ENCODE measurements around the gene MITF. TPM values are rescaled to one million over a fixed set of nuclear protein-coding genes. Genes with fewer than 3 reads are reported as not detected.

Gene MITF
- polyA plus RNA-seq, 5 donors: 5.1 to 7.5 (median 6.6) TPM

GRCh38 chr3:69755795-69756194, 16.5 kb downstream of the MITF start:
- no peak for DNase-seq

DNA sequence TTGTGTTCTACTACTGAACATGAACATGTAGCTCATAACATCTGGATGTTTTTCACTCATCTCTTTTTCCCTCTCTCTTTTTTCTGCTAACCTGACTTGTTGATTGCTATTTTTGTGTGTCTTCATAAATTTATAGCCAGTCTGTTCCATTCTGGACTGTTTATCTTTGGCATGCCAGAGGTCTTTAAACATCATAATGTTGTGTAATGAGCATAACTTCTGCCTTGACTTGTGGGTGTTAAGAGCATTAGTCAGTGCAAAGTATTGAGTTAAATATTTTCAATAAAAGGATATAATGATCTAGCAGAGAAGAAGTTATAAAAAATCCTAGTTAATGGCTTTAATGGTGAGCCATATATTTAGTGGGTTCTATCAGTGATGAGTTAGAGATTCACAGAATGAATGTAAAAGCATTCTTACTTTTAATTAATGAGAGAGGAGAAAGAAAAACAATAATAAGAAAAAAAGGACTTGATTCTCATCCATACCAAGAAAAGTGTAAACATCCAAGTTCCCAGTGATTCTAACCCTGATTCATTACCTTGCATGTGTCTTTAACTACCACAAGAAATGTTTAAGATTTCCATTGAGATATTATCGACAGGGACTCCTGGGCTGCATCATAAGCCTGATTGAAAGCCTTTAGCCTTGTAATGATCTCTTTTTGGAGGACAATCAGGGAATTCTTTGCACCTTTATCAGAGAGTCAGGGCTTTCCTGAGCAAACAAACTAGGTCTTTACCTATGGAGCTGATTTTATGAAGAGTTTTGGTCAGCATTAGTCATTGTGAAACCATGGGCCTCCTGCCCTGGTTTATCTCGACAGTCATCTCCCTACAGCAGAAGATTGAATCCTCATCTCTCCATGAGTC, 22.9 kb downstream of the MITF start:
- no peak for DNase-seq

- DNase-seq: no peak
Observed at GRCh38 chr3:69762768-69763229, 23.5 kb downstream of the MITF start.

DNA sequence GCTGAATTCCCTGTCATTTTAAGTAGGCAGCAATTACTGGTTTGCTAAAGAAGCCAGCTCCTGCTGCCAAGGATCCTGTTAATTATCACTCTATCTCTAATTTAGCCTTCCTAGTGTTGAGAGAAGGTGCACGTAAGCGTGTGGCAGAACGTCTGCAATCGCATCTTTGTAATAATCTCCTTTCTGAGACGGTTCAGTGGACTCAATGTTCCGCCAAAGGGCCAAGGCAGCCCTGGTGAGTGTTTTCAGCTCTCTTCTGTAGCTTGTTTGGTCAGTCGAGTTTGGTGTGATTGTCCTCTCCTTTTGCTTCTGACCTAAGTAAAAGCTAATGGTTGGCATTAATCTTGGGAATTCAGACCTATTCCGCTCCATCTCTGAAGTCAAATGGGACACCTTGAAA, 24.2 kb downstream of the MITF start:
- DNase-seq: no peak

- DNase-seq: no peak
Observed at GRCh38 chr3:69764121-69764741, 25.0 kb downstream of the MITF start.

DNA sequence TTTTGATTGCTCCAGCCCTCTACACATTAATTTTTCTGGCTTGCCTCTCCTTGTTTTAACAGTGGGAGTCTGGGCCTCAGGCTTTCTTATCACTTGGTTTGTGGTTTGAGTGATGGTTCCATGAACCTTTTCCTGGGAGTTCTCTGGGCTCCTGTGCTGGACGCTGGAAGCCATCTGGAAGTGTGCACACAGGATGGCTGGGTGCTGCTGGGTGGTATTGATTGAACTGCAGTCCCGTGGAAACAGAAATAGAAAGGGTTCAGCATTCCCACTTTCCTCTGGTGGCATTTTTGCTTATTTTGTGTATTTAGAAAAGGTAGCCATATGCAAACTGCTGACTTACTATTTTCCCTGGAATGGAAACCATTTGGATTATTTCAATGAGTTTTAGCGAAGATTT, 25.6 kb downstream of the MITF start:
- no peak for DNase-seq

DNA sequence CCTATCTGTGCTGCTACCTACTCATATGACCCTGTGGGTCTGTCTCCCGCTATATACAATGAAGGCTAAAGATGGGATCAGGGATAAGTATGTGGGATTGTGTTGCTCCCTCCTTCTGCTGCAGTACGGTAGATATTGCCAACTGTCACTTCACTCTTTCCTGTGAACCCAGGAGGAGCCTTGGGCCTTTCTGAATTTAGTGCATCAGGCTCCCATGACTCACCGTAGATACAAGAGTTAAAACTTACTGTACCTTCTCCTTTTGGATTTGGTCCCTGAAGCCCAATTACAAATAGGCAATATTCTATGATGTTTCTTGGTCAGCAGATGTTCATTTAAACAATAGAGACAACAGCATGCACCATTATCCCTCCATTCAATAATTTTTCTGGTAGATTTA, 27.4 kb downstream of the MITF start:
- DNase-seq: no peak

DNA sequence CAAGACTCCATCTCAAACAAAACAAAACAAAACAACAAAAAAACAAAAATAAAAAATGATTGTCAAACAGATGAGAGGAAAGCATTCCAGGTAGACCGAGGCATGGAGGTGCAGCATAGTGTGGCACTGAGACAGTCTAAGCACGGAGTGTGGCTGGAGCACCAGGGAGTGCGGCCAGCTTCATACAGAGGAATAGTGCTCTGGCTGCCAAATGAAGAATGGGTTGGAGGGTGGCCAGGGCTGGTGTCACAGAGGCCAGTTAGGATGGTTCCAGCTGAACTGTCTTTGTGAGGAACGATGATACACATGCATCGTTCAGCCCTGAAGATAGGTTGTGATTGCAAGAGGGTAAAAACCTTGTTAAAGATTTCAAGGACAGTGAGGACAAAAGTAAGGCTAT, 28.3 kb downstream of the MITF start:
- DNase-seq: no peak

DNA sequence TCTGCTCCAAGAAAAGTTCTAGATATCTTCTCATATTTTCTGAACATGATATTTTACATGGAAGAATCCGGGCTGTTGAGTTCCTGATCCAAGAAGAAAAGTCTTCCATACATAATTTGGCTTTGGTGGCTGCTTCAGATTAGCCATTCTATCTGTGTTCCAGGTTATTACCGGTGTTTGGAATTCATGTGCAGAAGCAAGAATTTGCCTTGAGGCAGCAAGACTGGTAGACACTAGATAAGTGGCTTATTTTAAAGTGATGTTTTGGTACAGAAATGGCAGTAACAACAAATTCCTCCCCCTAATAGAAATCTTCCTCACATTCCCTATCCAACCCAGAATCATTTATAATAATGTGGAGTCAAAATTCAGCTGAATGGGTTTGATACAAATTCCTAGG, 29.2 kb downstream of the MITF start:
- no peak for DNase-seq

DNA sequence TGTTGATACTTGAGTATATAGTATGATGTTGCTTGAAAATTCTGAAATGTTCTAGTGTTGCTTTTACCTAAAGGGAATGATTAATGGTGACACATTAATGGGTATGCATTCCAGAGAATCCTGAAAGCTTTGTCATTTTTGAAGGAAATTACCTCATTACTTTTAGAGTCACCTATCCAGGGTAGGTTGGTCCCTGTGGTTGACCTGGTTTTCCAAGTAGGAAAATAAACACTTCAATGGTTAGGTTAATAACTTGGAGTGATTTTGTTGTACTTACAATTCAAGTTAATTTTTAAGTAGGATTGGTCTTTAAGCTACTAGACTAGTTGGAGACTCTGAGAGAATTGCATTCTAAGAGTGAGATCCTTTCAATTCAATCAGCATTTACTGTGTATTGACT, 31.0 kb downstream of the MITF start:
- DNase-seq: no peak

DNA sequence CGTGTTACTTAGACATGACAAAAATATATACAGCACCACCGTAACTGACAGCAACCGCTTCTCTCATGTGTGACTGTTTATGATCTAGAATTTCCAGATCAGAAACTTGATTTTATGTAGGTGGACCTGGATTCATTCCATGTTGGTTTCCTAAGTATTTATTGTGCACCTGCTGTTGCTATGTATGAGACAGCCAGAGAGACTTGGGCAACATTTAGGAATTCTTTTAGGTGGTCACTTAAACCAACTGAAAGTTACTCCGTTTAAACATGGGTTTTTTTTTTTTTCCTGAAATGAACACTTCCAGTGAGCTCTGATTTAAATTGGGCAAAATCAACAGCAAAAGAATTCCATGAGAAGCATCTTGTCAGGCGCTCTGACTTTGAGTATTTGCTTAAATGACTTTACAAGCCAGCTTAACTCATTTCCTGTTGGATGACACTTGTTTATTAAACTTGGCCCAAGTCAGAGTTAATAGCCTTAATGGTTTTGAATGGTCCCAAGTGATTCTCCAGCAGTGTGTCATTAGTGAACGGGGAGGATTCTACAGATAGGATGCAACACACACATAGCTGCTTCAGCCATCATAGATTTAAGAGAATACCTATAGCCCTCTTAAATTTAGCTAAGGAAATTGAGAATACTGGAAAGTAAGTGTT, 31.8 kb downstream of the MITF start:
- DNase-seq: no peak

- DNase-seq: no peak
Observed at GRCh38 chr3:69772152-69772867, 33.0 kb downstream of the MITF start.

- no peak for DNase-seq
Observed at GRCh38 chr3:69774029-69774428, 34.8 kb downstream of the MITF start.

- no peak for DNase-seq
Observed at GRCh38 chr3:69775751-69776150, 36.5 kb downstream of the MITF start.

DNA sequence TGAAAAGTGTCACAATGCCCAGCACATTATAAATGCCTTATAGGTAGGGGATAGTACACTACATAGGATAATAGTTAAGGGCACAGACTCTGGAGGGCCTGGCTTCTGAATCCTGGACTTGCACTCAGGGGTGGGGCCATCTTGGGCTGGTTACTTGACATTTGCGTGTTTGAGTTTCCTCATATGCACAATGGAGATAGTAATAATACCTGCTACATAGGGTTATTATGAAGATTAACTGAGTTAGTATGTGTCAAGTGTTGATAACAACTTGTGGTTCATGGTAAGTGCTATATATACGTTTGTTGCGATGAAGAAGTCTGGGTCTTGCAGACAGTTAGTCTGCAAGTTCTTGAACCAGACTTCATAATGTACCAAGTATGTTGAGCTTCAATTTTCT, 37.0 kb downstream of the MITF start:
- no peak for DNase-seq

GRCh38 chr3:69776920-69777581, 37.8 kb downstream of the MITF start:
- DNase-seq: no peak

DNA sequence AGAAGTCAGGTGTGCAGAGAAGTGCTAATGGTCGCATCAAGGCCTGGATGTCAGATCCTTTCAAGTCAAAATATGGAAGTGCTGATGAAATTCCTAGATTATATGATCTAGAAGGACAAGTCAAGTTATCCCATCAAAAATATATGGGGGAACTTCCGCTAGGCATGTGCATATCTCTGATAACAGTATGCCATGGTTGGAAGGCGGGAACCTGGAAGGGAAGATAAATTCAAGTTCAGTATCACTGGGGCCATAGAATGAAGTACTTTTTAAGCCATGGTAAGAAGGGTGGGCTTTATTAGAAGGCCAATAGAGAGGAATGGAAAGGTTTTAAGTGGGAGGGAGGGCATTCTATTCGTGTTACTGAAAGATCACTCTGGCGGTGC, 38.3 kb downstream of the MITF start:
- DNase-seq: no peak

DNA sequence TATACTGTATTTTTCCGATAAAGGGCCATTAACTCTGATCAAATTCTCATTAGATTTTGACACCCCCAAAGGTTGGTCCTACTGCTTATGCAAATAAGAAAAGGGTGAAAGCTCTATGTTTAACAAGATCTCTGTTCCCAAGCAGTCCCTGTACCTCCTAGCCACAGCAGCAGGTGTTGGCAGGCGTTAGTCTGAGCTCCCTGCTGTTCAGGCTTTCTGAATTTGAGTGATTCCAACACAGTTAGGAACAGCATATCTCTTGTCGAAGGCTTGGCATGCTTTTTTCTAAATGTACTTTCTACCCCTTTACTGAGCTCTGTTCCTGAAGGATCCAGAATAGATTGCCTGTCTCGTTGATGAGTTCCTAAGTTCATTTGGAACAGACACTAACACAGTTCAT, 42.3 kb downstream of the MITF start:
- DNase-seq: no peak

GRCh38 chr3:69784954-69785514, 45.8 kb downstream of the MITF start:
- DNase-seq: no peak

- DNase-seq: no peak
Observed at GRCh38 chr3:69785769-69786320, 46.6 kb downstream of the MITF start.

DNA sequence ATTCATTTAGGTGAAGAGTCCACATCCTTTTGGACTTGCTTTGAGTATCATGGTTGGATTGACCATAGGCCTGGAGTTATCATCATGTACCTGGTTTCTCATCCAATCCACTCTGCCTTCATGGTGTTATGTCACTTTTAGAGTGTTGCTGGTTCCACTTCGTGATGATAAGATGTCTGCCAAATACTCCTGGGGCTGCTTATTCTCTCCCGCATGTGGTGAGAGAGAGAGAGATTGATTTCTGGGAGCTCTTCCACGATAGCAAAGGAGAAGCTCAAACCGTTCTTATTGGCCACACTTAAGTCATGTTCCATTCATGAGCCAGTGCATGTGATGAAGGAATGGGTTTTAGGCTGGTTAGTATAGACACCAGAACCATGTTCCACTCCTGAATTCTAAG, 47.6 kb downstream of the MITF start:
- no peak for DNase-seq
